Measurements from ENCODE around the gene COIL.

The COIL gene

DNA sequence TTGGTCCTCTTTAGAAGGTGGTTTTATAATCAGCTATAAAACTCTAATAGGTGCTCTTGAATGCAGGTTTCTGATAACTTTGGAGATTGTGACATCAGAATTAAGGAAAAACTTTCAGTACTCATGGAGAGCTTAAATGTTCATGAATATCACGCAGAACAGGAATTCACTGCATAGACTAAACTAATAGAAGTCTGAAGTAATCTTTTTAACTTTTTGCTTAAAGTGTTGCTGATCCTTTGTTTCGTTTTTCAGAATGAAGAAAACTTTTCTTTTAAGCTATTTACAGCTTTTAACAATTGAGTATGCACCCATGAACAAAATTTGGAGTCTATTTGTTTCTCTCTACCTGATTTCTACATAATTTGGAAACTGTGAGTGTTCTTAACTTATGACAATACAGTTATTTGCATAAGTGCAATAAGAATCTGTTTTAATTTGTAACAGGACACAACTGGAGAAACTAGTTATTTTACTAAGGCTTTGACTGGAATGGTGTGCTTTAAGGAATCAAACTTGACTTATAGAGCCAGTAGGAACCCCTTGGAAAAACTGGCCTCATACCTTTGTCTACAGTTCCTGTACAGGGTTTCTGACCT, 30.0 kb downstream of the COIL start:
- POLR2A ChIA-PET, result no interaction called here
- CTCF ChIA-PET, result interaction anchor here (1.0 to 4.2 kb wide), 5 partner anchors 9 to 114 kb away, joined by 3 to 23 read pairs (median 9); no protein-coding TSS in a partner anchor
- TF ChIP-seq, protein P1, sequence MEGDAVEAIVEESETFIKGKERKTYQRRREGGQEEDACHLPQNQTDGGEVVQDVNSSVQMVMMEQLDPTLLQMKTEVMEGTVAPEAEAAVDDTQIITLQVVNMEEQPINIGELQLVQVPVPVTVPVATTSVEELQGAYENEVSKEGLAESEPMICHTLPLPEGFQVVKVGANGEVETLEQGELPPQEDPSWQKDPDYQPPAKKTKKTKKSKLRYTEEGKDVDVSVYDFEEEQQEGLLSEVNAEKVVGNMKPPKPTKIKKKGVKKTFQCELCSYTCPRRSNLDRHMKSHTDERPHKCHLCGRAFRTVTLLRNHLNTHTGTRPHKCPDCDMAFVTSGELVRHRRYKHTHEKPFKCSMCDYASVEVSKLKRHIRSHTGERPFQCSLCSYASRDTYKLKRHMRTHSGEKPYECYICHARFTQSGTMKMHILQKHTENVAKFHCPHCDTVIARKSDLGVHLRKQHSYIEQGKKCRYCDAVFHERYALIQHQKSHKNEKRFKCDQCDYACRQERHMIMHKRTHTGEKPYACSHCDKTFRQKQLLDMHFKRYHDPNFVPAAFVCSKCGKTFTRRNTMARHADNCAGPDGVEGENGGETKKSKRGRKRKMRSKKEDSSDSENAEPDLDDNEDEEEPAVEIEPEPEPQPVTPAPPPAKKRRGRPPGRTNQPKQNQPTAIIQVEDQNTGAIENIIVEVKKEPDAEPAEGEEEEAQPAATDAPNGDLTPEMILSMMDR (IDR thresholded peaks at IDR 0.05; ENCODE audit: control extremely low read depth, extremely low read depth, low read depth, missing control alignments), result no peak
- no peak for DNase-seq (ENCODE audit: extremely low spot score)

DNA sequence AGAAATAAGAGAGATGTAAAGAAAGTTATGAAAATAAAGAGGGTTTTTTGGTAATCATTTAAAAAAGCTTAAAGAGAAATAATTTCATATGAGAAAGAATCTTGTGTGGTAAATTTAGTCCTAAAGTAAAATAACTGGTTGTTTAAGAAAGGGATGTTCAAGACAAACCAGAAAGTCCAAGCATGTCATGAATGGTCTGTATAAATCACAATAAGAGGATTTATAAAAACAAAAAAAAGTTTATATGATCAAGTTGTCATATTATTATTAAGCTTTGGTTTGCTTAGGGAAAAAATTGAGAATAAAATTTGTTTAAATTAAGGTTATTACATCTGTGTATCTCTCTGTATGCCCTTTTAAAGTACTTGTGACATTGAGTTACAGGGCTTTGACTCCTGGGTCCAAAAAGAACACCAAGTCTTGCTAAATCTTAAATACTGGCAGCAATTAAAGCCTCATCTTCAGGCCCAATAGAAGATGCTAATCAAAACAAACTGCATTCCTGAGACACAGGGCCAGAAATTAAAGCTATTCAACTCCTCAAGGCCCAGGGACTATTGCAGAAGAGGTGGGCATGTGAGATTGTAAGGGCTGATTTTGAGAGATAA, 31.4 kb downstream of the COIL start:
- DNase-seq (ENCODE audit: extremely low spot score), result no peak
- CTCF ChIA-PET, result interaction anchor here (2.4 to 2.5 kb wide), 2 partner anchors 10 to 110 kb away, joined by 8 to 10 read pairs; no protein-coding TSS in a partner anchor
- TF ChIP-seq, protein P1 (IDR thresholded peaks at IDR 0.05; ENCODE audit: control extremely low read depth, extremely low read depth, low read depth, missing control alignments), result no peak
- POLR2A ChIA-PET, result interaction anchor here (0.7 kb wide), 1 partner anchor 60 kb away, joined by 3 read pairs; no protein-coding TSS in a partner anchor

DNA sequence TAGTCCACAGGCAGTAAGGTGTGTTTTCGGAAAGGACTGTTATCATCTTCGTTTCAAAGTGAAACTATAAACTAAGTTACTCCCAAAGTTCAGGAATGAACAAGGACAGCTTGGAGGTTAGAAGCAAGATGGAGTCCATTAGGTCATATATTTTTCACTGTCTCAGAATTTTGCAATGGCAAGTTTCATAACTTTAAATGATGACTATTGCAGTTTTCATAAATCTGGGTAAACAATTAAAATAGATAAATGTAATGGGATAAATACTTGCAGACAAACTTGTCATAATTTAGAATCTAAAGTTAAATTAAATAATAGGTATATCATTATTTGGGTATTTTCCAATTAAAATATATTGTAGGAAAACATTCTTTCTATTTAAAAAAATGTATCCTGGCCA, 32.3 kb downstream of the COIL start:
- no peak for DNase-seq (ENCODE audit: extremely low spot score)
- POLR2A ChIA-PET, result no interaction called here
- TF ChIP-seq, protein P1 (IDR thresholded peaks at IDR 0.05; ENCODE audit: control extremely low read depth, extremely low read depth, low read depth, missing control alignments), result no peak
- CTCF ChIA-PET, result interaction anchor here (1.2 to 2.4 kb wide), 2 partner anchors 11 to 109 kb away, joined by 3 to 8 read pairs; no protein-coding TSS in a partner anchor

DNA sequence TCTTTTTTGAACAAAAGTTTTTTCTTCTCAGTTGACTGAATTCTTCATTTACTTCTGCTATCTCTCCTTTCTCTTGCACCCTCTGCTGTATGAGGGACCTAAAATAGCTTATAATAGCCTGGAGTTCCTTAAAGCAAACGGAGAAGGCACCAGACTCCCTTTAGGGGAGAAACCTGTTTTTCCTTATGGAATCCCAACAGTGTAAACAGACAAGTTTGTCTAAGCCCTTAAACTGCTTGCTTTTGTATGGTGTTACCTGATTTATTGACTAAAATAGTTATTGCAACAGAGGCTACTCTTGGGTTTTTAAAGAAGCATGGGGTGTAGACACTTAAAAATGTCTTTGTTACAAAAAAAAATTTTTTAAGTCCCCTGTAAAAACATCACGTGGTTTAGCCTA, 34.1 kb downstream of the COIL start:
- ChIA-PET CTCF (interaction anchor here (2.3 kb wide), 1 partner anchor 13 kb away, joined by 5 read pairs; no protein-coding TSS in a partner anchor), POLR2A (no interaction called here)
- no peak for DNase-seq (ENCODE audit: extremely low spot score)
- TF ChIP-seq, protein P1 (IDR thresholded peaks at IDR 0.05; ENCODE audit: control extremely low read depth, extremely low read depth, low read depth, missing control alignments), result no peak

DNA sequence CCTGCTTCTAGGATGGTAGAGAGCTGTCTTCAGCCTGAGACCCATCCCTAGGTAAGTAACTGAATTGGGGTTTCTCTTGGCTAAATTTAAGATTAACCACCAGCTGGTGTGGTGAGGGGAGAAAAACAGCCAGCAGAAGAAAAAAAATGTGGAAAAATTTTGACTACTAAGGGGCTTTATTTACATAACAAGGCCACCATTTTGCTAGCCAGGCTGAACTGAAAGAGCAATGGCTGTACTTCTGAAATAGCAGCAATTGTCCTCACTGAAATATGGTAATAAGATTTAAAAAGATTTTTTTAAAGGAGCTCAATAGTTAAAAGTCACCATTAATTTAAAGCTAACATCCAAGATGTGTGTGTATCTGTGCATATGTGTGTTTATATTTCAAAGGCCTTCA, 34.6 kb downstream of the COIL start:
- DNase-seq (ENCODE audit: extremely low spot score), result no peak
- ChIA-PET POLR2A (interaction anchor here (0.7 kb wide), 1 partner anchor 12 kb away, joined by 9 read pairs; the partner anchor contains the start of gene TRIM25), CTCF (interaction anchor here (2.3 kb wide), 1 partner anchor 13 kb away, joined by 5 read pairs; no protein-coding TSS in a partner anchor)
- TF ChIP-seq, protein P1 (IDR thresholded peaks at IDR 0.05; ENCODE audit: control extremely low read depth, extremely low read depth, low read depth, missing control alignments), result no peak

DNA sequence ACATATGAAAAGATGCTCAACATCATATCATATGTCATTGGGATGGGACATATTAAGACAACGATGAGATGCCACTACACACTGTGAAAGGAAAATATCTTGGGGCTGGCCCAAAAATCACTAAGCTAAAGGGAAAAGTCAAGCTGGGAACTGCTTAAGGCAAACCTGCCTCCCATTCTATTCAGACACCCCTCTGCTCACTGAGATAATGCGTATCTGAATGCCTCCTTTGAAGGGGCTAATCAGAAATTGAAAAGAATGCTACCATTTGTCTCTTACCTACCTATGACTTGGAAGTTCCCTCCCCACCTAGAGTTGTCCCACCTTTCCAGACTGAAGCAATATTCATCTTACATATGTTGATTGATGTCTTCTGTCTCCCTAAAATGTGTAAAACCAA, 35.8 kb downstream of the COIL start:
- TF ChIP-seq, protein P1 (IDR thresholded peaks at IDR 0.05; ENCODE audit: control extremely low read depth, extremely low read depth, low read depth, missing control alignments), result no peak
- DNase-seq (ENCODE audit: extremely low spot score), result no peak
- ChIA-PET CTCF (interaction anchor here (1.2 to 3.1 kb wide), 4 partner anchors 11 to 105 kb away, joined by 3 to 15 read pairs (median 6); no protein-coding TSS in a partner anchor), POLR2A (no interaction called here)
